Ramos (cell line): ENCODE data around the gene FAM200C.

Experiments used
- in situ Hi-C: fragments of 300-500 bp; cut with MboI; formaldehyde crosslinking; loops from one replicate; pipeline ENCODE4 v1.14.3; 2022; ENCODE audit warnings: low sequenced_read_pairs; ENCODE audit not compliant: unreplicated experiment

The FAM200C gene

GRCh38 chr5:160347448-160347847 lies 52.4 kb downstream of the FAM200C start:
- in situ Hi-C loops, result loop anchor here (5.0 kb wide), 1 partner anchor 325 kb away; no protein-coding TSS in a partner anchor
